Measurements from ENCODE around the gene TESK2. TPM values are rescaled to one million over a fixed set of nuclear protein-coding genes. Genes with fewer than 3 reads are reported as not detected.

TESK2 gene
- total and polyA plus RNA-seq, 2 of the 13 experiments (the other 11 are each of a cell fraction or from before 2014, with no cell fraction given), result 5.5 to 9.6 TPM

DNA sequence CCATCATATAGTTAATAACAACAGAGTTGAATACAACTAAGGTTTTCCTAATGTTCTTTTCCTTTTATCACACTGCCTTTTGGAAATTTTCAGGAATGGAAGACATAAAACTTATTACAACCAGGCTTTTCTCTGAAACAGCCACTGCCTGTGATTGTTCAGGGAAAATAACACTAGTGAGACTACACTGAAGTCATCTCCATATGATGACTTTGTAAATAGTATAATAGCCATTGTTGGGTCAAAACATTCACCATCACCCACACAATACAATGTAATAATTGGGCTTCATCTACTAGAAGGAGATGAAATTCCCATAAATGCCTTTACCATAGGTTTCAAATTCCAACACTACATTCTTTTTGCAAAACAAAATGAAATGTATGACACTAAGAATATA, 5.0 kb downstream of the TESK2 start:
- ATAC-seq, result no peak
- Histone ChIP-seq H3K9me3 (ENCODE audit: low read length) (no peaks in the 10 kb centered on the region), H3K36me3 (replicated peaks in 1 of 2; ENCODE audit: control insufficient read depth in 1 of 2, insufficient read depth in 2 of 2, low read length in 2 of 2) (no peaks in the 10 kb centered on the region; a peak in 1 of 5 replicates), H3K79me2 (ENCODE audit: insufficient read depth, low read length) (peaks cover 2% of the 10 kb centered on the region), H3K27ac (ENCODE audit: extremely low read length, insufficient read depth, low read length) (no peak overlapping the region), H3K9ac (ENCODE audit: insufficient read depth, low read depth, low read length) (no peak overlapping the region), H3K4me3 (replicated peaks in 1 of 3; ENCODE audit: insufficient read depth in 1 of 3, low read depth in 2 of 3, low read length in 3 of 3) (no peak overlapping the region), H3K4me1 (ENCODE audit: insufficient read depth, low read length) (peaks cover 21% of the 10 kb centered on the region), H3K27me3 (ENCODE audit: control insufficient read depth in 1 of 2, insufficient read depth in 2 of 2, low read length in 2 of 2) (no peaks in the 10 kb centered on the region; a peak in 1 of 5 replicates), H3K4me2 (ENCODE audit: low read depth, low read length) (no peak overlapping the region), H4K20me1 (ENCODE audit: insufficient read depth, low read length) (no peaks in the 10 kb centered on the region), H2AFZ (ENCODE audit: low read length) (no peak overlapping the region)
- intact Hi-C loops (cut with micrococcal nuclease; ENCODE audit: unreplicated experiment), result no loop called here
- no peak for FAIRE-seq
- CTCF ChIA-PET (ENCODE audit: low intra/inter-chr PET ratio, low total read pairs), result no interaction called here
- in situ Hi-C loops (cut with HindIII; ENCODE audit: extremely low pct_ligation_motif_present, low pct_unique_long_range_greater_than_20kb), result no loop called here
- BruUV-seq (replicated peaks), result no TSS peak
- DNase-seq (ENCODE audit: low spot score), result no peak
- POLR2A ChIA-PET, result no interaction called here
- TF ChIP-seq, protein P1, sequence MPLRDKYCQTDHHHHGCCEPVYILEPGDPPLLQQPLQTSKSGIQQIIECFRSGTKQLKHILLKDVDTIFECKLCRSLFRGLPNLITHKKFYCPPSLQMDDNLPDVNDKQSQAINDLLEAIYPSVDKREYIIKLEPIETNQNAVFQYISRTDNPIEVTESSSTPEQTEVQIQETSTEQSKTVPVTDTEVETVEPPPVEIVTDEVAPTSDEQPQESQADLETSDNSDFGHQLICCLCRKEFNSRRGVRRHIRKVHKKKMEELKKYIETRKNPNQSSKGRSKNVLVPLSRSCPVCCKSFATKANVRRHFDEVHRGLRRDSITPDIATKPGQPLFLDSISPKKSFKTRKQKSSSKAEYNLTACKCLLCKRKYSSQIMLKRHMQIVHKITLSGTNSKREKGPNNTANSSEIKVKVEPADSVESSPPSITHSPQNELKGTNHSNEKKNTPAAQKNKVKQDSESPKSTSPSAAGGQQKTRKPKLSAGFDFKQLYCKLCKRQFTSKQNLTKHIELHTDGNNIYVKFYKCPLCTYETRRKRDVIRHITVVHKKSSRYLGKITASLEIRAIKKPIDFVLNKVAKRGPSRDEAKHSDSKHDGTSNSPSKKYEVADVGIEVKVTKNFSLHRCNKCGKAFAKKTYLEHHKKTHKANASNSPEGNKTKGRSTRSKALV (CRISPR knock-in tag; IDR thresholded peaks at IDR 0.05), result no peak
- TF ChIP-seq SP1 (IDR thresholded peaks at IDR 0.05), result no peak
- no peak for TF ChIP-seq SP1 (CRISPR knock-in tag; IDR thresholded peaks at IDR 0.05)
- TF ChIP-seq GABPB1 (CRISPR knock-in tag; IDR thresholded peaks at IDR 0.05), result no peak
- TF ChIP-seq PTBP1 (IDR thresholded peaks at IDR 0.05; ENCODE audit: low read depth, low read length, poor library complexity, severe bottlenecking), result no peak
- TF ChIP-seq RFX3 (CRISPR knock-in tag; IDR thresholded peaks at IDR 0.05), result no peak
- TF ChIP-seq NCOR1 (IDR thresholded peaks at IDR 0.05; ENCODE audit: borderline replicate concordance, low read length), result no peak
- TF ChIP-seq ZNF777 (CRISPR knock-in tag; IDR thresholded peaks at IDR 0.05), result no peak
- TF ChIP-seq ZBTB7B (CRISPR knock-in tag; IDR thresholded peaks at IDR 0.05), result no peak
- TF ChIP-seq ZNF776 (CRISPR knock-in tag; IDR thresholded peaks at IDR 0.05), result no peak
- TF ChIP-seq ZSCAN12 (CRISPR knock-in tag; IDR thresholded peaks at IDR 0.05), result no peak
- TF ChIP-seq ZNF792 (CRISPR knock-in tag; IDR thresholded peaks at IDR 0.05), result no peak
- TF ChIP-seq ZBTB1 (CRISPR knock-in tag; IDR thresholded peaks at IDR 0.05; ENCODE audit: borderline replicate concordance), result no peak
- TF ChIP-seq, protein P2, sequence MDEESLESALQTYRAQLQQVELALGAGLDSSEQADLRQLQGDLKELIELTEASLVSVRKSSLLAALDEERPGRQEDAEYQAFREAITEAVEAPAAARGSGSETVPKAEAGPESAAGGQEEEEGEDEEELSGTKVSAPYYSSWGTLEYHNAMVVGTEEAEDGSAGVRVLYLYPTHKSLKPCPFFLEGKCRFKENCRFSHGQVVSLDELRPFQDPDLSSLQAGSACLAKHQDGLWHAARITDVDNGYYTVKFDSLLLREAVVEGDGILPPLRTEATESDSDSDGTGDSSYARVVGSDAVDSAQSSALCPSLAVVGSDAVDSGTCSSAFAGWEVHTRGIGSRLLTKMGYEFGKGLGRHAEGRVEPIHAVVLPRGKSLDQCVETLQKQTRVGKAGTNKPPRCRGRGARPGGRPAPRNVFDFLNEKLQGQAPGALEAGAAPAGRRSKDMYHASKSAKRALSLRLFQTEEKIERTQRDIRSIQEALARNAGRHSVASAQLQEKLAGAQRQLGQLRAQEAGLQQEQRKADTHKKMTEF (CRISPR knock-in tag; IDR thresholded peaks at IDR 0.05), result no peak
- no peak for TF ChIP-seq FOXK2 (IDR thresholded peaks at IDR 0.05)
- TF ChIP-seq, protein P3, sequence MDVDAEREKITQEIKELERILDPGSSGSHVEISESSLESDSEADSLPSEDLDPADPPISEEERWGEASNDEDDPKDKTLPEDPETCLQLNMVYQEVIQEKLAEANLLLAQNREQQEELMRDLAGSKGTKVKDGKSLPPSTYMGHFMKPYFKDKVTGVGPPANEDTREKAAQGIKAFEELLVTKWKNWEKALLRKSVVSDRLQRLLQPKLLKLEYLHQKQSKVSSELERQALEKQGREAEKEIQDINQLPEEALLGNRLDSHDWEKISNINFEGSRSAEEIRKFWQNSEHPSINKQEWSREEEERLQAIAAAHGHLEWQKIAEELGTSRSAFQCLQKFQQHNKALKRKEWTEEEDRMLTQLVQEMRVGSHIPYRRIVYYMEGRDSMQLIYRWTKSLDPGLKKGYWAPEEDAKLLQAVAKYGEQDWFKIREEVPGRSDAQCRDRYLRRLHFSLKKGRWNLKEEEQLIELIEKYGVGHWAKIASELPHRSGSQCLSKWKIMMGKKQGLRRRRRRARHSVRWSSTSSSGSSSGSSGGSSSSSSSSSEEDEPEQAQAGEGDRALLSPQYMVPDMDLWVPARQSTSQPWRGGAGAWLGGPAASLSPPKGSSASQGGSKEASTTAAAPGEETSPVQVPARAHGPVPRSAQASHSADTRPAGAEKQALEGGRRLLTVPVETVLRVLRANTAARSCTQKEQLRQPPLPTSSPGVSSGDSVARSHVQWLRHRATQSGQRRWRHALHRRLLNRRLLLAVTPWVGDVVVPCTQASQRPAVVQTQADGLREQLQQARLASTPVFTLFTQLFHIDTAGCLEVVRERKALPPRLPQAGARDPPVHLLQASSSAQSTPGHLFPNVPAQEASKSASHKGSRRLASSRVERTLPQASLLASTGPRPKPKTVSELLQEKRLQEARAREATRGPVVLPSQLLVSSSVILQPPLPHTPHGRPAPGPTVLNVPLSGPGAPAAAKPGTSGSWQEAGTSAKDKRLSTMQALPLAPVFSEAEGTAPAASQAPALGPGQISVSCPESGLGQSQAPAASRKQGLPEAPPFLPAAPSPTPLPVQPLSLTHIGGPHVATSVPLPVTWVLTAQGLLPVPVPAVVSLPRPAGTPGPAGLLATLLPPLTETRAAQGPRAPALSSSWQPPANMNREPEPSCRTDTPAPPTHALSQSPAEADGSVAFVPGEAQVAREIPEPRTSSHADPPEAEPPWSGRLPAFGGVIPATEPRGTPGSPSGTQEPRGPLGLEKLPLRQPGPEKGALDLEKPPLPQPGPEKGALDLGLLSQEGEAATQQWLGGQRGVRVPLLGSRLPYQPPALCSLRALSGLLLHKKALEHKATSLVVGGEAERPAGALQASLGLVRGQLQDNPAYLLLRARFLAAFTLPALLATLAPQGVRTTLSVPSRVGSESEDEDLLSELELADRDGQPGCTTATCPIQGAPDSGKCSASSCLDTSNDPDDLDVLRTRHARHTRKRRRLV (CRISPR knock-in tag; IDR thresholded peaks at IDR 0.05), result no peak
- TF ChIP-seq, protein P4, sequence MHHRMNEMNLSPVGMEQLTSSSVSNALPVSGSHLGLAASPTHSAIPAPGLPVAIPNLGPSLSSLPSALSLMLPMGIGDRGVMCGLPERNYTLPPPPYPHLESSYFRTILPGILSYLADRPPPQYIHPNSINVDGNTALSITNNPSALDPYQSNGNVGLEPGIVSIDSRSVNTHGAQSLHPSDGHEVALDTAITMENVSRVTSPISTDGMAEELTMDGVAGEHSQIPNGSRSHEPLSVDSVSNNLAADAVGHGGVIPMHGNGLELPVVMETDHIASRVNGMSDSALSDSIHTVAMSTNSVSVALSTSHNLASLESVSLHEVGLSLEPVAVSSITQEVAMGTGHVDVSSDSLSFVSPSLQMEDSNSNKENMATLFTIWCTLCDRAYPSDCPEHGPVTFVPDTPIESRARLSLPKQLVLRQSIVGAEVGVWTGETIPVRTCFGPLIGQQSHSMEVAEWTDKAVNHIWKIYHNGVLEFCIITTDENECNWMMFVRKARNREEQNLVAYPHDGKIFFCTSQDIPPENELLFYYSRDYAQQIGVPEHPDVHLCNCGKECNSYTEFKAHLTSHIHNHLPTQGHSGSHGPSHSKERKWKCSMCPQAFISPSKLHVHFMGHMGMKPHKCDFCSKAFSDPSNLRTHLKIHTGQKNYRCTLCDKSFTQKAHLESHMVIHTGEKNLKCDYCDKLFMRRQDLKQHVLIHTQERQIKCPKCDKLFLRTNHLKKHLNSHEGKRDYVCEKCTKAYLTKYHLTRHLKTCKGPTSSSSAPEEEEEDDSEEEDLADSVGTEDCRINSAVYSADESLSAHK (CRISPR knock-in tag; IDR thresholded peaks at IDR 0.05; ENCODE audit: borderline replicate concordance), result no peak
